ENCODE measurements around the gene HCRT.

HCRT gene

DNA sequence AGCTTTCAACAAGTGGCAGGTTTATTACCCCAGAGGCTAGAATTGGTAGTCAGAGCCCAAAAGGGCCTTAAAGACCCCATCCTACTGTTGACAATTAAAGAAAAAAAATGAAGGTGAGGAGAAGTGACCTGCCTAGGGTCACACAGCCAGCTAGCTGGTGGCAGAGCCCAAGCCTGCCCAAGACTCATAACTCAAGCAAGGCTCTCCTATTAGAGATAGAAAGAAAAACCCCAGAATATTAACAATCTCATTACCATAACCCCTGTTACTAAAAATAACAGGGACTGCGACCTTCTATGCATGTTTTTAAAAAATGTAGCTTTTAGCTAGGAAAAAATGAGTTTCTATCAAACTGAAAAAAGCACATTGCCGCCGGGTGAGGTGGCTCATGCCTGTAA is 48.6 kb downstream of the HCRT start:
- DNase-seq, result no peak

DNA sequence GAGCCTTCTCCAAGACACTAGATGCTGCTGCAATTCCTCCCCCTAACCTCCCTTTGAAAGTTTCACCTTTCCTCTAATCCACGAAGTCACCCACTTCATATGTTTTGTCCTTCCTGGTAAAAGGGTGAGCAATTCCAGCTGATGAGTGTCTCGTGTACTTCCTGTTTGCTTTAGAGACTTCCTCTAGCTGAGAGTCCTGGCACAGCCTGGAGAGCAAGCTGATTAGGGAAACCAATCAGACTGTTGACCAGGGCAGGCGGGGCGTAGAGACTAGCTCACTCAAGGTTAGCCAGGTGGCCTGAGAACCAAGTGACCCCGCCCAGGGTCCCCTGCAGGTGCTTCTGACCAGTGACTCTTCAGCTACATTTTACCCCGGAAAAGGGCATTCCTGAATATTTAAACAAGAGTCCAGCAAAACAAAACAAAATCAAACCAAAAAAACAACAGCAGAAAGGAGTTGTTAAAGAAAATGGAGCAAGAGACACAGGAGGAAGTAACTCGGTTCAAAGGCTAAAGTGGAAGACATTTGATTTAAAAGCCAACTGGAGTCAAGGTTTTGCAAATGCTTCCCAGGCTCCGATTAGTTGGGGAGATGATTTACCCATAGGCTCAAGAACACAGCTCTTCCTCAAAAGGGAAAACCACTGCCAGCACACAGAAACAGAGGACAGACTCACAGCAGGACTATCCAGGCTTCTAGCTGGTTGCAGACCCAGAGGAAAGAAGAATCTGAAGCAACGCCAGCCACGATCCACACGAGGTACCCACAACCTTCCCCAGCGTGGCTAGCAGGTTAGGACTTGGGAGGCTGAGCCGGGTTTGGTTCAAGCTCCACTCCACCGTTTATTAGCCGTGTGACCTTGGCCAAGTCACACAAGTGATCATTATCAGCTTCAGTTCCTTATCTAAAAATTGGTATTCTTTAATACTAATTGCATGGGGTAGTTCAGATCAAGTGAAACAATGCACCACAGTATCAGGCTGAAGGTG is 49.3 kb downstream of the HCRT start:
- DNase-seq, result no peak

DNA sequence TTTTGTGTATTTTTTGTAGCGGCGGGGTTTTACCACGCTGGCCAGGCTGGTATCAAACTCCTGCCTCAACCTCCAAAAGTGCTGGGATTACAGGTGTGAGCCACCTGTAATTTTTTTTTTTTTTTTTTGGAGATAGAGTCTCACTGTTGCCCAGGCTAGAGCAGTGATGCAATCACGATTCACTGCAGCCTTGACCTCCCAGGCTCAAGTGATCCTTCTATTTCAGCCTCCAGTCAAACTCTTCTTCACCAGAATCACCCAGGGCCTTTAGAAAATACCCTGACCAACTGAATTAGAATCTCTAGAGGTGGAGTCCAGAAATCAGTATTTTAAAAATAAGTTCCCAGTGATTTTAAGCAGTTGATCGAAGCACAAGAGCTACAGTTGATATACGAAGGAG is 50.1 kb downstream of the HCRT start:
- DNase-seq, result no peak

All from activated CD8-positive, alpha-beta memory T cell treated with anti-CD3 and anti-CD28 coated beads for 24 hours (primary cell).